ENCODE data around the gene WFIKKN1.

WFIKKN1 gene

GRCh38 chr16:675884-676564, 45.2 kb downstream of the WFIKKN1 start:
- DNase-seq: no peak

DNA sequence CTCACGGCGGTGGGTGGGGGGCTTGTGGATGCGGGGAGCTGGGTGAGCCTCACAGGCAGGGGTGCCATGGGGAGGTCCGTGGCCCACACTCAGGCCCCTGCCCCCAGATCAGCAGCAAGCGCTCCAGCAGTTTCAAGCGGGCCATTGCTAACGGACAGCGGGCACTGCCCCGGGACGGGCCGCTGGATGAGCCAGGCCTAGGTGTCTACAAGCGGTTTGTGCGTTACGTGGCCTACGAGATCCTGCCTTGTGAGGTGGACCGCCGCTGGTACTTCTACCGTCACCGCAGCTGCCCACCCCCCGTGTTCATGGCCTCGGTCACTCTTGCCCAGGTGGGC, 45.7 kb downstream of the WFIKKN1 start:
- DNase-seq: no peak

GRCh38 chr16:676913-677312, 46.1 kb downstream of the WFIKKN1 start:
- DNase-seq: peak in 1 of 5 donors; percentile 45

DNA sequence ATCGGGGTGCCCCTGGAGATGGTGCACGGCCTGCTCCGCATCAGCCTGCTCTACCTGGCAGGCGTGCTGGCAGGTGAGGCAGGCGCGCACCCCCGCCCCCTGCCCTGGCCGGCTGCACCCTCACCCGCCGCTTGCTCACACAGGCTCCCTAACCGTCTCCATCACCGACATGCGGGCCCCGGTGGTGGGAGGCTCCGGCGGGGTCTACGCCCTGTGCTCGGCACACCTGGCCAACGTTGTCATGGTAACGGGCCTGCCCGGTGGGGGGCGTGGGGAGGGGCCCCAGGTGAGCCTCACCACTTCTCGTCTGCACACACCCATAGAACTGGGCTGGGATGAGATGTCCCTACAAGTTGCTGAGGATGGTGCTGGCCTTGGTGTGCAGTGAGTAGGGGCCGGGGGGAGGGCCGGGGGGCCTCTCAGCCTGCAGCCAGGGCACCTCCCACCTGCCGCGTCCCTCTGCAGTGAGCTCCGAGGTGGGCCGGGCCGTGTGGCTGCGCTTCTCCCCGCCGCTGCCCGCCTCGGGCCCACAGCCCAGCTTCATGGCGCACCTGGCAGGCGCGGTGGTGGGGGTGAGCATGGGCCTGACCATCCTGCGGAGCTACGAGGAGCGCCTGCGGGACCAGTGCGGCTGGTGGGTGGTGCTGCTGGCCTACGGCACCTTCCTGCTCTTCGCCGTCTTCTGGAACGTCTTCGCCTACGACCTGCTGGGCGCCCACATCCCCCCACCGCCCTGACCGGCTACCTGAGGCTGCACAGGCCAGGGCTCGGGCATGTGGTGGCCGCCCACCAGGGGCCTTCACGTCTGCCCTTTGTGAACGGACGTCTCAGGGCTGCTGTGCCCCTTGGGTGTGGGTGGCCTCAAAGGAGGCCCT, 46.8 kb downstream of the WFIKKN1 start:
- DNase-seq: no peak

DNA sequence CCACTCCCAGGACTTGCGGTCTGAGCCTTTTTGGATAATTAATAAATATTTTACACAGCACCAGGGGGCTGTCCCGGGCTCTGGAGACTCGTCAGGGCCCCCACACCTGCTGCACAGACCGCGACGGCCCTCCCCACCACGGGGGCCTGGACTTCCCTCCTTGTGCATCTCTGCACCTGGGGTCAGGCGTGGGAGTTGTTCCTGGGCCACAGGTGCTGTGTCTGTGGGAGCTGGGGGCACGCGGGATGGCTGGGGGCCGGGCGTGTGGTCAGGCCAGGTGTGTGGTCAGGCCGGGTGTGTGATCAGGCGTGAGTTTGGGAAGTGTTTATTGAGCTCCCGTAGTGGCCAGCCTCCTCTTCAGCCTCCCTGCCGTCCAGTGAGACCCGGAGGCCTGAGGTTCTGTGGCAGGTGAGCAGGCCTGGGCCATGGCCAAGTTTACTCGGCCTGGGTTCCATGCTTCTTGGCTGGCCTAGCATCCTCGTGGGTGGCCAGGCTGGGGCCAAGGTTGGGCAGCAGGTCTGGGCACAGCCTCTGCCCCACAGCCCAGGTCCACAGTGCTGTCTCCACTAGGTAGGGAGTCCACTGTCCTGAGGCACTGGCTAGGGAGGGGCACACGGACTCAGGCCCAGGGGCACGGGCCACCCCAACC, 47.5 kb downstream of the WFIKKN1 start:
- no peak for DNase-seq

DNA sequence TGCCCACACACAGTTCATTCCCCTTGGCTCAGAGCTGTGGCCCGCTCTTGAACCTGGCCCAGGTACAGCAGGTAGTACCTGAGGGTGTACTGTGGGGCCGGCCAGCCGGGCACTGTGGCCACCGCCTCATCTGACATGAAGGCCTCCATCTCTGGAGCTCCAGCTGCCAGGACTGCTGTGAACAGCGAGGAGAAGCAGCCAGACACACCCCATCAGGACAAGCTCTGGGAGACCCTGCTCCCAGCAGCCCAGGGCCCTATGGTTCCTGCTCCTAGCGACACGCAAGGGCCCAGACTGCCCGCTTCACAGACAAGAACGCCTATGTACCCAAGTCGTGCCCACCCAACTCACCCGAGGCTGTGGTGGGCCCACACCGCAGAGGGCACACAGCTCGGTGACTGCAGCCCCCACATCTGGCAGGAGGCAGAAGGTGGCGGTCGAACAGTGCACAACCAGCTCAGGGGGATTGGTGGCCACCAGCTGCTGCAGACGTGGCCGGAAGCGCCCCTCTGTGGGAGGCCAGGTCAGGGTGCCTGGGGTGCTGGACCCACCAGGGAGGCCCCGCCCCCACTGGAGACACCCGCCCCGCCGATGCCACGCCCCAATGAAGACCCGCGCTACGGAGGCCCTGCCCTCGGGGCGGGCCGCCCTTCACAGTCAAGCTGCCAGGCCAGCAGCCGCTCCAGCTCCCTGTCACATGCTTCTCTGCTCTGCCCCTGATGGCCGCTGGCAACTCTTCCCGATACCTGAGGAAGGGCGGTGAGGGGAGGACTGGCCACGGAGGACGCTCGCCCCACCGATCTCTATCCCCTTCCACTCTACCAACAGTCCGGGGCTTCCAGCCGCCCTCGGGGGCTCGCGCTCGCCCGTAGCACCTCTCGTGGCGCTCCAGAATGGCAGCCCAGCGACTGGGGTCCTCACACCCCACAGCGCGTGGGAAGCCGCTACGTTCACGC, 48.4 kb downstream of the WFIKKN1 start:
- peak in 3 of 5 donors; percentile 49 to 53 (median 51) for DNase-seq

DNA sequence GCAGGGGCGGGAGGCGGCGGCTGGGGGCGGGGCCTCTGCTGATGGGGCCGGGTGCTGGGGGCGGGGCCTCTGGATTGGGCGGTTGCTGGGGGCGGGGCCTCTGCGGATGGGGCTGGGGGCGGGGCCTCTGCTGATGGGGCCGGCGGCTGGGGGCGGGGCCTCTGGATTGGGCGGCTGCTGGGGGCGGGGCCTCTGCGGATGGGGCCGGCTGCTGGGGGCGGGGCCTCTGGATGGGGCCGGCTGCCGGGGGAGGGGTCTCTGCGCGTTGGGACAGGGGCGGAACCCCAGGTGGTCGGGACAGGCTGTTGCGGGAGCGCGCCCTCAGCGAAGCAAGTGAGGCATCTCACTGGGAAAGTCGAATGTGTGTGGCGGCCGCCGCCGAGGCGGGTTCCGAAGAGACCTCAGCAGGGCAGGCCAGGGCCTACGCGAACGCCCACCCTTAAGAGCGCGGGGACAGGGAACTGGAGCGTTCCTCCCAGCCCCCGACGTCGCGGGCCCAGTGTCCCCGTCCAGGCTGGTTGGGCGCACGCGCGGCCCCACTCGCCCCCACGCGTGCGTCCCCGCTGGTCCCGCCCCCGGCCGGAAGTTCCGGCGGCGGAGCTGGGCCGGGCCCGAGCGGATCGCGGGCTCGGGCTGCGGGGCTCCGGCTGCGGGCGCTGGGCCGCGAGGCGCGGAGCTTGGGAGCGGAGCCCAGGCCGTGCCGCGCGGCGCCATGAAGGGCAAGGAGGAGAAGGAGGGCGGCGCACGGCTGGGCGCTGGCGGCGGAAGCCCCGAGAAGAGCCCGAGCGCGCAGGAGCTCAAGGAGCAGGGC, 49.2 kb downstream of the WFIKKN1 start, which contains the start of gene STUB1:
Gene STUB1, plus strand, starts transcription at position 597 of the 811 bp plus-strand sequence. Its CDS starts 116 bp downstream, at position 713.
- peak; percentile 80 to 90 (median 85) for DNase-seq

- DNase-seq: no peak
These were observed 49.8 kb downstream of the WFIKKN1 start for GRCh38 chr16:680625-680945.

GRCh38 chr16:680967-681745, 50.4 kb downstream of the WFIKKN1 start:
- no peak for DNase-seq

- DNase-seq: no peak
These were observed 51.1 kb downstream of the WFIKKN1 start for GRCh38 chr16:681746-682427.

GRCh38 chr16:682493-683395, 52.0 kb downstream of the WFIKKN1 start:
- DNase-seq: no peak

DNA sequence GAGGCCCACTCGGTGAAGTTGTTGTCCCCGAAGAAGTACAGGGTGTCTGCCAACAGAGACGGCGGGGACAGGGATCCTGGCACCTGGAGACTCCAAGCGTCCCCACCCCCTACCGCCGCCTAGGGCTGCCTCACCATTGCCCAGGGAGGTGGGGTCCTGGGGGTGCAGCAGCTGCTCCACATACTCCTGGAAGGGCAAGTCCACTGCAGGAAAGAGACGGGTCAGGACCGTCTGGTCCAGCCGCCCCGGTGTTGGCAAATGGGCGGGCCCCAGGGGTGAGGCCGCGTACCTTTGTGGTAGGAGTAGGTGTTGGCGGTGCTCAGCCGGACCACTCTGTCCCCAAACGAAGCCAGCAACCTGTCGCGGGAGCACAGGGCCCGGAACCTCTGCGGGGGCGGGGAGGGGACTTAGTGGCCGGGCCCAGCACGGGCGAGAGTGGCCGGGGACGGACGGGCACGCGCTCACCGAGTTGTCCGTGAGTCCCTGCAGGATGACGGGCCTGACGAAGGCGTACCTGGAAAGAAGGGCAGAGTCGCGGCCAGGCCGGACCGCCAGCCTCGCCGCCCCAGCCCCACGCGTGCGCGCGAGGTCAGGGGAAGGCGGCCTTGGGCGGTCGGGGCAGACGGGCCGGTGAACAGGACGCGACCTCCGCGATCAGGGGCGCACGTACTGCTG, 52.7 kb downstream of the WFIKKN1 start:
- DNase-seq: no peak

Data from T-helper 1 cell (primary cell).